GM23248 (cell line): ENCODE results near the gene RNF31. TPM values are rescaled to one million over a fixed set of nuclear protein-coding genes. Genes with fewer than 3 reads are reported as not detected.

Experiments
- DNase-seq: peaks from one replicate; pipeline ENCODE4 v3.0.0-alpha.2; 2015
- H2AFZ ChIP-seq: fragments of 200-600 bp; sonication (generic); 2 replicates; pipeline ENCODE4 v1.6.1; 2016; ENCODE audit warnings: antibody characterized with exemption
- H3F3A ChIP-seq: fragments of 200-600 bp; sonication (generic); 2 replicates; pipeline ENCODE4 v1.6.1; 2016; ENCODE audit warnings: mild to moderate bottlenecking, antibody characterized with exemption, mixed run types; ENCODE audit not compliant: insufficient read depth
- H3K27ac ChIP-seq: fragments of 200-600 bp; sonication (generic); 2 replicates; pipeline ENCODE4 v1.5.1; 2016; ENCODE audit warnings: mild to moderate bottlenecking
- H3K27me3 ChIP-seq: fragments of 200-600 bp; sonication (generic); replicated peaks from 2 replicates; pipeline ENCODE4 v1.6.1; 2016; ENCODE audit warnings: mild to moderate bottlenecking; ENCODE audit not compliant: insufficient read depth
- H3K36me3 ChIP-seq: fragments of 200-600 bp; sonication (generic); 2 replicates; pipeline ENCODE4 v1.6.1; 2016; ENCODE audit warnings: low read depth, mild to moderate bottlenecking
- H3K4me1 ChIP-seq: fragments of 200-600 bp; sonication (generic); 2 replicates; pipeline ENCODE4 v1.6.1; 2016; ENCODE audit warnings: mild to moderate bottlenecking; ENCODE audit not compliant: insufficient read depth
- H3K4me2 ChIP-seq: fragments of 200-600 bp; sonication (generic); one replicate; pipeline ENCODE4 v1.6.1; 2016; ENCODE audit warnings: mild to moderate bottlenecking; ENCODE audit not compliant: unreplicated experiment
- H3K4me3 ChIP-seq: fragments of 200-600 bp; sonication (generic); 2 replicates; pipeline ENCODE4 v1.5.1; 2016; ENCODE audit warnings: mild to moderate bottlenecking
- H3K79me2 ChIP-seq: fragments of 200-600 bp; sonication (generic); 2 replicates; pipeline ENCODE4 v1.6.1; 2016; ENCODE audit warnings: mild to moderate bottlenecking; ENCODE audit not compliant: insufficient read depth
- H3K9ac ChIP-seq: fragments of 200-600 bp; sonication (generic); 2 replicates; pipeline ENCODE4 v1.6.1; 2016; ENCODE audit warnings: mild to moderate bottlenecking
- H3K9me2 ChIP-seq: fragments of 200-600 bp; sonication (generic); 2 replicates; pipeline ENCODE4 v1.6.1; 2016; ENCODE audit warnings: mixed run types, mild to moderate bottlenecking, moderate library complexity; ENCODE audit not compliant: insufficient read depth
- H3K9me3 ChIP-seq: fragments of 200-600 bp; sonication (generic); one replicate; pipeline ENCODE4 v1.6.1; 2017; ENCODE audit warnings: low read depth
- H4K20me1 ChIP-seq: fragments of 200-600 bp; sonication (generic); 2 replicates; pipeline ENCODE4 v1.6.0; 2016; ENCODE audit not compliant: insufficient read depth
- EZH2 ChIP-seq: fragments of 200-600 bp; sonication (generic); IDR thresholded peaks from 2 replicates; pipeline ENCODE4 v1.6.1; 2018; ENCODE audit warnings: antibody characterized with exemption, mild to moderate bottlenecking; ENCODE audit not compliant: insufficient read depth, poor library complexity, severe bottlenecking
- EZH2phosphoT487 ChIP-seq: fragments of 200-600 bp; sonication (generic); IDR thresholded peaks from 2 replicates; pipeline ENCODE4 v1.6.1; 2018; ENCODE audit warnings: antibody characterized with exemption, moderate library complexity, mild to moderate bottlenecking, low read depth; ENCODE audit not compliant: insufficient read depth
- WGBS, 2 experiments: methylation state at CpG; one replicate each; pipeline ENCODE4 v1.1.6; 2015 to 2017; ENCODE audit warnings: low lambda C conversion rate in 2 of 2, low coverage in 1 of 2; ENCODE audit errors: missing lambda C conversion rate in 2 of 2; 5-methylcytosine and 5-hydroxymethylcytosine counted together
- in situ Hi-C: fragments of 300-500 bp; cut with MboI; formaldehyde crosslinking; loops from 2 replicates; pipeline ENCODE4 v1.15.0; 2020
- polyA plus RNA-seq: library from polyadenylated mRNA; unstranded; fragments of >200 nt; fragmentation: Nextera tagmentation; extraction: Ambion mirVana; gene quantifications from 2 replicates; pipeline ENCODE4 v1.2.1, GENCODE V29; 2016
- total RNA-seq: library from RNA; depleted of rRNA; stranded (reverse); fragments of >200 nt; shearing (Covaris generic); gene quantifications from 2 replicates; pipeline ENCODE4 v1.2.3, GENCODE V29; 2014

The RNF31 gene
- total and polyA plus RNA-seq, 2 experiments from 2014 or later = 29.4 to 40.3 TPM

GRCh38 chr14:24185026-24185425 lies 37.7 kb downstream of the RNF31 start:
- 85 to 86% methylated on average over 7 of the region's 7 CpGs for WGBS, 2 experiments
- Histone ChIP-seq H3K9me3 (no peaks in the 10 kb centered on the region), H3K4me1 (peaks cover 18% of the 10 kb centered on the region), H3K79me2 (peaks cover 23% of the 10 kb centered on the region), H3K4me2 (no peak overlapping the region), H4K20me1 (no peaks in the 10 kb centered on the region), H2AFZ (no peak overlapping the region), H3K9ac (no peak overlapping the region), H3K27ac (no peak overlapping the region), H3K36me3 (peaks cover 9% of the 10 kb centered on the region; the same call in 1 of the 2 replicates), H3F3A (peaks cover 24% of the 10 kb centered on the region), H3K4me3 (no peak overlapping the region), H3K27me3 (no peaks in the 10 kb centered on the region), H3K9me2 (no peaks in the 10 kb centered on the region)
- no peak for DNase-seq
- in situ Hi-C loops = no loop called here
- TF ChIP-seq EZH2 (no peak), EZH2phosphoT487 (no peak)

- Histone ChIP-seq H3K9ac (no peak overlapping the region), H3K4me3 (no peak overlapping the region), H2AFZ (no peak overlapping the region), H3K27me3 (no peaks in the 10 kb centered on the region), H3K27ac (no peak overlapping the region), H3F3A (peaks cover 17% of the 10 kb centered on the region), H3K9me2 (no peaks in the 10 kb centered on the region), H3K36me3 (peaks cover 6% of the 10 kb centered on the region; the same call in 1 of the 2 replicates), H3K79me2 (peaks cover 23% of the 10 kb centered on the region), H3K4me2 (no peak overlapping the region), H4K20me1 (no peaks in the 10 kb centered on the region), H3K4me1 (peaks cover 13% of the 10 kb centered on the region), H3K9me3 (no peaks in the 10 kb centered on the region)
- WGBS, 2 experiments = 86% methylated on average over 11 of the region's 11 CpGs
- no peak for TF ChIP-seq EZH2phosphoT487
- no peak for TF ChIP-seq EZH2
- in situ Hi-C loops = no loop called here
- no peak for DNase-seq
These were observed 38.4 kb downstream of the RNF31 start for GRCh38 chr14:24185741-24186140.

GRCh38 chr14:24186831-24187538 lies 39.7 kb downstream of the RNF31 start:
- Histone ChIP-seq H3K9me2 (no peaks in the 10 kb centered on the region), H3F3A (peaks cover 12% of the 10 kb centered on the region), H3K27me3 (no peaks in the 10 kb centered on the region), H3K9ac (no peak overlapping the region), H3K4me1 (peaks cover 13% of the 10 kb centered on the region), H3K4me3 (no peak overlapping the region), H3K79me2 (peaks cover 32% of the 10 kb centered on the region), H3K27ac (no peak overlapping the region), H3K4me2 (peak overlapping the region; percentile 91), H2AFZ (no peak overlapping the region), H3K36me3 (no peaks in the 10 kb centered on the region), H4K20me1 (no peaks in the 10 kb centered on the region), H3K9me3 (no peaks in the 10 kb centered on the region)
- TF ChIP-seq EZH2phosphoT487 = no peak
- no peak for TF ChIP-seq EZH2
- 91 to 92% methylated on average over 10 of the region's 10 CpGs for WGBS, 2 experiments
- no peak for DNase-seq
- in situ Hi-C loops = no loop called here

- 55 to 79% methylated on average over 2 of the region's 2 CpGs for WGBS, 2 experiments
- no peaks in the 10 kb centered on the region for H4K20me1 ChIP-seq
- no peaks in the 10 kb centered on the region for H3K9me2 ChIP-seq
- no peaks in the 10 kb centered on the region for H3K9me3 ChIP-seq
- H2AFZ ChIP-seq = no peak overlapping the region; the same call in 1 of the 2 replicates
- in situ Hi-C loops = no loop called here
- H3K79me2 ChIP-seq = peaks cover 38% of the 10 kb centered on the region
- peak overlapping the region; percentile 96 for H3K4me3 ChIP-seq
- no peak for DNase-seq
- H3F3A ChIP-seq = peaks cover 12% of the 10 kb centered on the region
- H3K9ac ChIP-seq = 0 out of 2 replicates have a peak overlapping the region, but pooled peaks have one; percentile 87
- no peak overlapping the region for H3K27ac ChIP-seq
- TF ChIP-seq EZH2phosphoT487 (no peak), EZH2 (no peak)
- no peaks in the 10 kb centered on the region for H3K36me3 ChIP-seq
- H3K4me1 ChIP-seq = peaks cover 13% of the 10 kb centered on the region
- H3K27me3 ChIP-seq = no peaks in the 10 kb centered on the region
- H3K4me2 ChIP-seq = peak overlapping the region; percentile 91
These were observed 40.2 kb downstream of the RNF31 start for GRCh38 chr14:24187539-24187915.
